Small intestine (tissue), 7 donors: Measurements from ENCODE around the gene KANSL1. TPM values are rescaled to one million over a fixed set of nuclear protein-coding genes. Genes with fewer than 3 reads are reported as not detected.
"Not testable (repeated sequence)": the region's sequence is repeated elsewhere in the genome, so short reads cannot be mapped to it uniquely, and the experiment has no call there.

Experiments used
- DNase-seq, 2 donors: peaks; one replicate each; pipeline versions ENCODE4 v3.0.0 to v3.0.0-alpha.2; 2013
- FAIRE-seq: peaks from 2 replicates; lab custom pipeline; 2012; peaks lifted over from hg19 to GRCh38; lab: Jason Lieb, UNC
- H3K27ac ChIP-seq, 3 donors: one replicate each; pipeline ENCODE4 v1.5.1; 2013; ENCODE audit warnings: low read length in 2 of 3, mild to moderate bottlenecking in 2 of 3, control low read depth in 1 of 3, inconsistent platforms in 1 of 3, low read depth in 1 of 3, moderate library complexity in 1 of 3
- H3K27me3 ChIP-seq, 3 donors: one replicate each; pipeline ENCODE4 v1.6.1; 2013; ENCODE audit warnings: low read length in 3 of 3, inconsistent platforms in 1 of 3; ENCODE audit not compliant: control insufficient read depth in 3 of 3, insufficient read depth in 3 of 3
- H3K36me3 ChIP-seq, 3 donors: one replicate each; pipeline ENCODE4 v1.6.1; 2013; ENCODE audit warnings: low read length in 3 of 3, inconsistent platforms in 1 of 3, low read depth in 1 of 3, mild to moderate bottlenecking in 1 of 3, moderate library complexity in 1 of 3; ENCODE audit not compliant: control insufficient read depth in 3 of 3, insufficient read depth in 2 of 3
- H3K4me1 ChIP-seq, 3 donors: one replicate each; pipeline ENCODE4 v1.6.1; 2013; ENCODE audit warnings: low read length in 2 of 3, inconsistent platforms in 1 of 3, low read depth in 1 of 3, mild to moderate bottlenecking in 1 of 3, moderate library complexity in 1 of 3; ENCODE audit not compliant: control insufficient read depth in 3 of 3, insufficient read depth in 2 of 3
- H3K4me3 ChIP-seq, 3 donors: one replicate each; pipeline ENCODE4 v1.5.1; 2013; ENCODE audit warnings: low read length in 3 of 3, control low read depth in 1 of 3, inconsistent platforms in 1 of 3, low read depth in 1 of 3, mild to moderate bottlenecking in 1 of 3, moderate library complexity in 1 of 3
- H3K9me3 ChIP-seq, 2 donors: one replicate each; pipeline ENCODE4 v1.6.1; 2013; ENCODE audit warnings: low read depth in 1 of 2, low read length in 1 of 2; ENCODE audit not compliant: control insufficient read depth in 2 of 2, insufficient read depth in 1 of 2
- WGBS, 3 donors: extraction: QIAGEN DNeasy Blood & Tissue Kit; methylation state at CpG; one replicate each; pipeline ENCODE4 v1.1.7; 2013; 5-methylcytosine and 5-hydroxymethylcytosine counted together
- polyA plus RNA-seq, 4 donors: library from polyadenylated mRNA; stranded (reverse) in 3 of 4; unstranded in 1 of 4; fragments of 200-250 nt in 3 of 4; fragments of 120-200 nt in 1 of 4; gene quantifications; one replicate each; pipeline versions ENCODE4 v1.2.1 to v1.2.3, GENCODE V29; 2013
- donor health status: healthy with polysubstance abuse.
- donor health status: control.
- donor health status: control.
- donor health status: Bipolar disorder and iron deficiency.
- donor health status: healthy.

The KANSL1 gene
- polyA plus RNA-seq, 4 donors, result 12.7 to 54.0 (median 20.2) TPM

GRCh38 chr17:46025510-46026165 is 167.6 kb downstream of the KANSL1 start:
- H3K4me1 ChIP-seq, result no peaks in the 10 kb centered on the region

GRCh38 chr17:46025060-46025459 is 168.2 kb downstream of the KANSL1 start:
- Histone ChIP-seq H3K27me3 (no peaks in the 10 kb centered on the region), H3K4me3 (no peak overlapping the region), H3K4me1 (no peaks in the 10 kb centered on the region), H3K27ac (no peak overlapping the region), H3K36me3 (peaks cover 2 to 76% (median 2%) of the 10 kb centered on the region in 3 donors), H3K9me3 (no peaks in the 10 kb centered on the region)
- WGBS, 3 donors, result 87 to 89% (median 88%) methylated on average over 10 of the region's 10 CpGs
- no peak for FAIRE-seq
- no peak for DNase-seq

More at GRCh38 chr17:46025510-46026165, 167.6 kb downstream of the KANSL1 start:
- no peak overlapping the region for H3K4me3 ChIP-seq
- H3K27ac ChIP-seq, result no peak overlapping the region
- H3K36me3 ChIP-seq, result peaks cover 2 to 77% (median 3%) of the 10 kb centered on the region in 3 donors
- 87 to 88% (median 88%) methylated on average over 8 of the region's 8 CpGs for WGBS, 3 donors
- no peak for DNase-seq
- H3K9me3 ChIP-seq, result no peaks in the 10 kb centered on the region
- no peaks in the 10 kb centered on the region for H3K27me3 ChIP-seq
- no peak for FAIRE-seq

- FAIRE-seq (no peak), DNase-seq (no peak)
- no peak overlapping the region for H3K4me3 ChIP-seq
- H3K27ac ChIP-seq, result no peak overlapping the region
- WGBS, 3 donors, result 72 to 80% (median 80%) methylated on average over 11 to 14 of the region's 14 CpGs
- peaks cover 2 to 74% (median 2%) of the 10 kb centered on the region in 3 donors for H3K36me3 ChIP-seq
- no peaks in the 10 kb centered on the region for H3K27me3 ChIP-seq
- no peaks in the 10 kb centered on the region for H3K4me1 ChIP-seq
- no peaks in the 10 kb centered on the region for H3K9me3 ChIP-seq
Measured at GRCh38 chr17:46024590-46024989, 168.6 kb downstream of the KANSL1 start.

- FAIRE-seq (no peak), DNase-seq (no peak)
- no peak overlapping the region for H3K27ac ChIP-seq
- no peaks in the 10 kb centered on the region for H3K9me3 ChIP-seq
- peaks cover 0 to 68% (median under 1%) of the 10 kb centered on the region in 3 donors for H3K36me3 ChIP-seq
- H3K27me3 ChIP-seq, result no peaks in the 10 kb centered on the region
- no peaks in the 10 kb centered on the region for H3K4me1 ChIP-seq
- 91 to 95% (median 94%) methylated on average over 24 of the region's 24 CpGs for WGBS, 3 donors
- no peak overlapping the region for H3K4me3 ChIP-seq
Measured at GRCh38 chr17:46023783-46024388, 169.3 kb downstream of the KANSL1 start.

- 92 to 93% (median 93%) methylated on average over 7 of the region's 7 CpGs for WGBS, 3 donors
- not testable (repeated sequence) for DNase-seq
Measured at GRCh38 chr17:46023366-46023765, 169.9 kb downstream of the KANSL1 start.

GRCh38 chr17:46020998-46021397 is 172.2 kb downstream of the KANSL1 start:
- Histone ChIP-seq H3K9me3 (no peaks in the 10 kb centered on the region), H3K27ac (no peak overlapping the region), H3K27me3 (no peaks in the 10 kb centered on the region), H3K4me3 (no peak overlapping the region), H3K4me1 (no peaks in the 10 kb centered on the region), H3K36me3 (peaks cover 0 to 46% (median 0%) of the 10 kb centered on the region in 3 donors)
- FAIRE-seq (no peak), DNase-seq (no peak)
- WGBS, 3 donors, result 91 to 94% (median 91%) methylated on average over 12 of the region's 12 CpGs

More at GRCh38 chr17:46023366-46023765, 169.9 kb downstream of the KANSL1 start:
- peaks cover 0 to 66% (median 0%) of the 10 kb centered on the region in 3 donors for H3K36me3 ChIP-seq
- H3K27ac ChIP-seq, H3K4me3 ChIP-seq, H3K4me1 ChIP-seq, FAIRE-seq, H3K27me3 ChIP-seq, H3K9me3 ChIP-seq: not testable (repeated sequence)

- Histone ChIP-seq H3K4me1 (no peaks in the 10 kb centered on the region), H3K27me3 (no peaks in the 10 kb centered on the region), H3K36me3 (peaks cover 0 to 38% (median 0%) of the 10 kb centered on the region in 3 donors), H3K4me3 (no peak overlapping the region), H3K9me3 (no peaks in the 10 kb centered on the region), H3K27ac (peak overlapping the region in 1 of 3 donors; percentile 28)
- 80 to 88% (median 86%) methylated on average over 14 of the region's 14 CpGs for WGBS, 3 donors
- DNase-seq, result peak in 1 of 2 donors; percentile 14
- no peak for FAIRE-seq
Measured at GRCh38 chr17:46020023-46020761, 173.0 kb downstream of the KANSL1 start.

- not testable (repeated sequence) for FAIRE-seq, H3K27ac ChIP-seq
Measured at GRCh38 chr17:46019408-46019925, 173.8 kb downstream of the KANSL1 start.

More at GRCh38 chr17:46019408-46019925, 173.8 kb downstream of the KANSL1 start:
- not testable (repeated sequence) for DNase-seq, H3K4me3 ChIP-seq, H3K4me1 ChIP-seq, H3K27me3 ChIP-seq, H3K9me3 ChIP-seq
- peaks cover 0 to 32% (median 0%) of the 10 kb centered on the region in 3 donors for H3K36me3 ChIP-seq
- 93 to 95% (median 95%) methylated on average over 8 of the region's 8 CpGs for WGBS, 3 donors
